GM04504 (cell line): ENCODE data around the gene TMEM184B.
"Not testable (repeated sequence)": the region's sequence is repeated elsewhere in the genome, so short reads cannot be mapped to it uniquely, and the experiment has no call there.

Experiments used
- DNase-seq: peaks from one replicate; pipeline ENCODE4 v3.0.0-alpha.2; 2012; ENCODE audit warnings: low read depth

Gene TMEM184B

DNA sequence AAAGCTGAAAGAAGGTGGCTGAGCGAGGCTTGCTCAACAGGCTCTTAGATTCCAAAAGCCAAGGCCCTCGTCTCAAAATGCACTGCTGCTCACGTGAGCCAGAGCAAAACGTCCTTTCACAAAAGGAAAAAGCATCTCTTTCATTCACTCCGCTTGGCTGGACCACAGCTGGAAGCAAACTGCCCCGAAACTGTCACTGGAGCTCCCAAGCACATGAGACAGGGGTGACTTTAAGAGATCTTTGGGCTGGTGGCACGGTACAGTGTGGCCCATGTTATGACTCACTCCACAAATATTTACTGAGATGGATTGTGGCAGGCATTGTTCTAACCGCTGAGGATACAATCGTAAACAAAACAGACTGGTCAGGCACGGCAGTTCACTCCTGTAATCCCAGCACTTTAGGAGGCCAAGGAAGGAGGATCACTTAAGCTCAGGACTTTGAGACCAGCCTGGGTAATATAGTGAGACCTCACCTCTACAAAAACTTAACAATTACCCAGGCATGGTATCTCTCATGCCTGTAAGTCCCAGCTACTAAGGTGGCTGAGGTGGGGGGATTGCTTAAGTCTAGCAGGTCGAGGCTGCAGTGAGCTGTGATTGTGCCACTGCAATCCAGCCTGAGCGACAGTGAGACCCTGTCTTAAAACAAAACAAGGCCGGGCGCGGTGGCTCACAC is 94.7 kb downstream of the TMEM184B start:
- DNase-seq: peak; percentile 82

- not testable (repeated sequence) for DNase-seq
Measured at GRCh38 chr22:38177571-38177925, 95.3 kb downstream of the TMEM184B start.

GRCh38 chr22:38177044-38177443 is 95.8 kb downstream of the TMEM184B start:
- no peak for DNase-seq

DNA sequence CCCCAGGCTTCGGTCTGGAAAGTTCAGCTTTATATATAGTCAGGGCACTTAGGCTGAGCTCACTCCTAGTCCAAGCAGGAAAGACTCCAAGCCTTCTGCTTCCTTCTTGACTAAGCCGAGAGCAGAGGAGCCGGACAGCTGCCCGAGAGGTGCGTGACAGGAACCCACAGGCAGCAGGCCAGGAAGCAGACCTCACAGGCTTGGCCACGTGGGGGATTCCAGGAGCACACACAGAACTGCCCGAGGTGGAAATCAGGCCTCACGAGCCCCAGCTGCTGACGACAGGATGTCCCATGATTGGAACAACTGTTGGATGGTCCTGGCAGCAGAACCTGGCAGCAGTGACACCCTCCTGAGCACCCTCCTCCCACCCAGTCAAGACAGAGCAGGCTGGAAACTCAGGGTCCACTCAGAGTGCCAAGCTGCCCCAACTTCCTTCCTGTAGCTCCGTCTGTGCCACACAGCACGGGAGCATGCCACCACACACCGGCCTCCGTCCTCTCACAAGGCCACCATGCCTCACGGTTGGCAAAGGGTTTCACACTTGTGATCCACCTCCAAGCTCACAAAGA is 96.6 kb downstream of the TMEM184B start:
- peak; percentile 96 for DNase-seq

DNA sequence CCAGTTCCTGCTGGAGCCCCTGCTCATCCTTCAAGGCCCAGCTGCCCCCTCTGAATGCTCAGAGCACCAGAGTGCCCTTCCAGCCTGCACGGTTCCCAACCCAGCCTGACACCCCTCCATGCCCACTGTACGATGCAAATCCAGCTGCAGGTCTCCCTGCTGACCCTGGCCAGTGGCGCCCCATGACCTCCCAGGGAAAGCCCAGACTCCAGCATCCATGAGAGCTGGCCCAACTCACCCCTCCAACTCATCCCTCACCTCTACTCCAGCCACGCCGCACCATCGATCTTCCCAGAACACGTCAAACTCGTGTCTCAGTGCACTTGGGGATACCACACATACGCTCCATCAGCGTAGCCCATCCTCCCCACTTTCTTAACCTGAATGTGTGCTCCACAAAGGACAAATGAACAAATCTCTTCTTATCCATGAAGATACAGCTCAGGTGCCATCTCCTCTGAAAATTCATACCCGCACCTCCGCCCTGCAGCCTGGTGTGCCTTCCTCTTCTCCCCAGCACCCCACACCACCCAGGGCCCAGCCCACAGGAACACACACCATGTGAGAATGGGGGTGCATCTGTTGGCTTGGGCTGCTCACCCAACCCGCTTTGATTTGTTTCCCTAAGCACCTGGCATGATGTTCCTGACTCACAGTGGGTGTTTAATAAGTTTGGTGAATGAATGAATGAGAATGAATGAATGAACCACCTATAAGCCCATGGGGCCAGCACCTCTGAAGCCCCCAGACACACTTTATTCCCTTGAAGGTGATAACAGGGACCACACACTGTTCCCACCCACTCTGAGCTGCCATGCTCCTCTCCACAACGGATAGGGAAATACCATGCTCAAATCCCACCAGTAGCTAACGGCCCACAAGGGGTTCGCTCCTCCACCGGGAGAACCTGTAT is 97.3 kb downstream of the TMEM184B start:
- DNase-seq: no peak

GRCh38 chr22:38174626-38175025 is 98.2 kb downstream of the TMEM184B start:
- DNase-seq: no peak

GRCh38 chr22:38173641-38173906 is 99.2 kb downstream of the TMEM184B start:
- DNase-seq: no peak

- DNase-seq: no peak
Measured at GRCh38 chr22:38172832-38173640, 99.8 kb downstream of the TMEM184B start.

DNA sequence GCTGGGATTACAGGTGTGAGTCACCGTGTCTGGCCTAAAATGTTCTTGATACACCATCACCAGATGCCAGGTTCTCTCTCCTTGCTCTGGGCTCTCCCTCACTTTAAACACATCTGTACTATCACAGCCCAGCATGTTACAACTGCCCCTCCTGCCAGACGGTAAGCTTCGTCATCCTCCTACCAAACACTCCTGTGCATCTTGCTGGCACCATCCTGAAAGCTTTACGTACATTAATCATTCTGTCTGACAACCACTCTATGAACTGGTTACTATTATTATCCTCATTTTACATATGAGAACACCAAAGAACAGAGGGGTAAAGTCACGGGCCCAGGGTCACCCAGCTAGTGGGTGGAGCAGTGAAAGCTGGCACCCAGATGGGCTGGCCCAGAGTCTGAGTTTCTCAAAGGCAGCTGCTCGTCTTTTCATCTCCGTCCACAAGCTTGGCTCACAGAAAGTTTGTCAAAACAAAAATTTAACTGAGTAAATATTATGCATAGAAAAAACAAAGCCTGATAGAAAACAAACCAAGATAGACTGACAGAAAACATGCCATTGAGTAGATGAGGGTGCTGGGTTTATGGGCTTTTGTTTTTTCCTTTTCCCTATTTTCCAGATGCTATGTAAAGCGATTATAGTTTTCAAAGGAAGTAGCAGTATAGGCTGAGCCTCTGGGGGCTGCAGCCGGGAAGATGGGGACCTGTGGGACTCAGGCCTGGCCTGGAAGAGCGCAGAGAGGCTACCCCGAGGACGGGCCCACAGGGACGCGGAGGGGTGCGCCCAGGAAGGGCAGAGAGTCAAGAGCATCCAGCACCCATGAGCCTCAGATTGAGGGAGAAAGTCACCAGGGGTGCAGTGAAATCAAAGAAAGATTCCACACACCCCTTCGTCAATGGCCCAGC is 100.6 kb downstream of the TMEM184B start:
- no peak for DNase-seq

- no peak for DNase-seq
Measured at GRCh38 chr22:38170469-38170868, 102.3 kb downstream of the TMEM184B start.
